Sigmoid colon (tissue), 7 donors: ENCODE data around the gene HOXA6. TPM values are rescaled to one million over a fixed set of nuclear protein-coding genes. Genes with fewer than 3 reads are reported as not detected.

Source experiments
- DNase-seq: peaks from one replicate; pipeline ENCODE4 v3.0.0-alpha.2; 2019
- H3K27ac ChIP-seq, 4 donors: fragments of 200-600 bp; sonication (generic); one replicate each; pipeline ENCODE4 v1.5.1; 2016 to 2019; ENCODE audit warnings: mild to moderate bottlenecking in 1 of 4
- H3K27me3 ChIP-seq, 3 donors: fragments of 200-600 bp; sonication (generic); one replicate each; pipeline ENCODE4 v1.5.1; 2019; ENCODE audit warnings: mild to moderate bottlenecking in 1 of 3
- H3K36me3 ChIP-seq, 4 donors: fragments of 200-600 bp; sonication (generic); one replicate each; pipeline ENCODE4 v1.5.1; 2016 to 2019
- H3K4me1 ChIP-seq, 4 donors: fragments of 200-600 bp; sonication (generic); one replicate each; pipeline ENCODE4 v1.5.1; 2017 to 2019
- H3K4me3 ChIP-seq, 4 donors: fragments of 200-600 bp; sonication (generic); one replicate each; pipeline ENCODE4 v1.5.1; 2017 to 2019; ENCODE audit warnings: mild to moderate bottlenecking in 2 of 4, moderate library complexity in 1 of 4
- H3K9me3 ChIP-seq, 4 donors: fragments of 200-600 bp in 3 of 4; sonication (generic) in 3 of 4; one replicate each; pipeline versions ENCODE4 v1.5.1 to v1.6.1; 2013 to 2019
- CTCF ChIP-seq, 4 experiments: fragments of 450-650 bp in 3 of 4; fragments of 200-600 bp in 1 of 4; IDR thresholded peaks; one replicate each; pipeline ENCODE4 v1.5.1; 2016 to 2019; ENCODE audit warnings: antibody characterized with exemption in 4 of 4, mild to moderate bottlenecking in 3 of 4, moderate library complexity in 2 of 4
- EP300 ChIP-seq, 4 donors: sonication (generic); formaldehyde crosslinking; IDR thresholded peaks; one replicate each; pipeline ENCODE4 v1.6.1; 2017; ENCODE audit warnings: antibody characterized with exemption in 4 of 4
- POLR2A ChIP-seq, 2 donors: fragments of 450-650 bp; IDR thresholded peaks; one replicate each; pipeline ENCODE4 v1.6.1; 2016; ENCODE audit warnings: antibody characterized with exemption in 2 of 2, mild to moderate bottlenecking in 2 of 2, moderate library complexity in 2 of 2
- POLR2AphosphoS5 ChIP-seq, 4 donors: sonication (generic); formaldehyde crosslinking; IDR thresholded peaks; one replicate each; pipeline ENCODE4 v1.6.1; 2017; ENCODE audit warnings: antibody characterized with exemption in 4 of 4
- WGBS, 2 donors: extraction: QIAGEN DNeasy Blood & Tissue Kit; methylation state at CpG; one replicate each; pipeline ENCODE4 v1.1.7; 2013; 5-methylcytosine and 5-hydroxymethylcytosine counted together
- intact Hi-C: fragments of 100-400 bp; cut with DNase I; formaldehyde crosslinking; loops from one replicate; pipeline ENCODE4 v1.15.1; 2023
- polyA plus RNA-seq, 3 donors: library from polyadenylated mRNA; stranded (reverse); fragments of 200-250 nt; gene quantifications; one replicate each; pipeline ENCODE4 v1.2.3, GENCODE V29; 2013
- total RNA-seq, 4 donors: library from RNA; depleted of rRNA; stranded (reverse); fragments of >200 nt; gene quantifications; one replicate each; pipeline ENCODE4 v1.1.0, GENCODE V29; 2016
- donor health status: healthy with polysubstance abuse.
- donor health status: Bipolar disorder and iron deficiency.
- donor health status: healthy.

The HOXA6 gene
- total and polyA plus RNA-seq, 7 donors: 1.6 to 10.0 (median 4.5) TPM; not detected in 1

GRCh38 chr7:27154901-27155815, 7.6 kb upstream of the HOXA6 start:
- H3K36me3 ChIP-seq: no peaks in the 10 kb centered on the region
- peak overlapping the region; percentile 51 to 76 (median 64) for H3K4me3 ChIP-seq
- WGBS, 2 donors: 4 to 20% methylated on average over 48 of the region's 48 CpGs
- H3K4me1 ChIP-seq: peaks cover 0 to 48% (median 35%) of the 10 kb centered on the region in 4 donors
- intact Hi-C loops: loop anchor here (5.0 kb wide), 3 partner anchors 298 to 1298 kb away; no protein-coding TSS in a partner anchor
- H3K9me3 ChIP-seq: no peaks in the 10 kb centered on the region
- peak; percentile 68 for DNase-seq
- H3K27ac ChIP-seq: peak overlapping the region in 3 of 4 donors; percentile 83 to 96 (median 91)
- no peaks in the 10 kb centered on the region for H3K27me3 ChIP-seq
- TF ChIP-seq EP300 (IDR thresholded peaks at IDR 0.05) (no peak), POLR2AphosphoS5 (IDR thresholded peaks at IDR 0.05) (no peak), POLR2A (IDR thresholded peaks at IDR 0.05) (no peak), CTCF (IDR thresholded peaks at IDR 0.05) (no peak)

- WGBS, 2 donors: 21 to 62% methylated on average over 10 of the region's 10 CpGs
- Histone ChIP-seq H3K27ac (peak overlapping the region in 3 of 4 donors; percentile 83 to 96 (median 91)), H3K4me3 (peak overlapping the region in 2 of 4 donors; percentile 63 to 76), H3K9me3 (no peaks in the 10 kb centered on the region), H3K27me3 (no peaks in the 10 kb centered on the region), H3K4me1 (peaks cover 0 to 56% (median 39%) of the 10 kb centered on the region in 4 donors), H3K36me3 (no peaks in the 10 kb centered on the region)
- peak; percentile 61 for DNase-seq
- intact Hi-C loops: loop anchor here (5.0 kb wide), 1 partner anchor 1297 kb away; no protein-coding TSS in a partner anchor
- TF ChIP-seq EP300 (IDR thresholded peaks at IDR 0.05) (no peak), POLR2AphosphoS5 (IDR thresholded peaks at IDR 0.05) (no peak), CTCF (IDR thresholded peaks at IDR 0.05) (no peak), POLR2A (IDR thresholded peaks at IDR 0.05) (no peak)
These were observed 6.8 kb upstream of the HOXA6 start for GRCh38 chr7:27154369-27154768.

- Histone ChIP-seq H3K4me3 (no peak overlapping the region), H3K27me3 (no peaks in the 10 kb centered on the region), H3K4me1 (peaks cover 0 to 65% (median 47%) of the 10 kb centered on the region in 4 donors), H3K9me3 (no peaks in the 10 kb centered on the region), H3K27ac (peak overlapping the region in 3 of 4 donors; percentile 91 to 96 (median 95)), H3K36me3 (no peaks in the 10 kb centered on the region)
- intact Hi-C loops: loop anchor here (5.0 kb wide), 1 partner anchor 1296 kb away; no protein-coding TSS in a partner anchor
- DNase-seq: no peak
- TF ChIP-seq EP300 (IDR thresholded peaks at IDR 0.05) (no peak), POLR2A (IDR thresholded peaks at IDR 0.05) (no peak), CTCF (IDR thresholded peaks at IDR 0.05) (no peak), POLR2AphosphoS5 (IDR thresholded peaks at IDR 0.05) (no peak)
- 41 to 77% methylated on average over 3 of the region's 3 CpGs for WGBS, 2 donors
These were observed 6.0 kb upstream of the HOXA6 start for GRCh38 chr7:27153526-27153925.

GRCh38 chr7:27152816-27153442, 5.4 kb upstream of the HOXA6 start:
- peak overlapping the region in 3 of 4 donors; percentile 91 to 96 (median 95) for H3K27ac ChIP-seq
- peaks cover 0 to 71% (median 53%) of the 10 kb centered on the region in 4 donors for H3K4me1 ChIP-seq
- no peaks in the 10 kb centered on the region for H3K9me3 ChIP-seq
- H3K36me3 ChIP-seq: no peaks in the 10 kb centered on the region
- no peaks in the 10 kb centered on the region for H3K27me3 ChIP-seq
- TF ChIP-seq POLR2AphosphoS5 (IDR thresholded peaks at IDR 0.05) (no peak), POLR2A (IDR thresholded peaks at IDR 0.05) (no peak), EP300 (IDR thresholded peaks at IDR 0.05) (no peak), CTCF (IDR thresholded peaks at IDR 0.05) (no peak)
- intact Hi-C loops: loop anchor here (5.0 kb wide), 1 partner anchor 1296 kb away; no protein-coding TSS in a partner anchor
- WGBS, 2 donors: 6 to 29% methylated on average over 22 of the region's 22 CpGs
- H3K4me3 ChIP-seq: peak overlapping the region; percentile 64 to 73 (median 68)
- DNase-seq: no peak
